ENCODE results near the gene RYR1.

Gene RYR1

GRCh38 chr19:38632476-38633213 lies 199.2 kb downstream of the RYR1 start:
- Histone ChIP-seq H3K9ac (ENCODE audit: low read depth in 1 of 2, low read length in 2 of 2) (no peak overlapping the region), H3K36me3 (ENCODE audit: control insufficient read depth in 2 of 2, insufficient read depth in 2 of 2, low read length in 2 of 2) (peaks cover 26 to 43% of the 10 kb centered on the region in 2 donors), H3K27ac (ENCODE audit: low read depth in 2 of 2, low read length in 2 of 2) (no peak overlapping the region), H3K9me3 (ENCODE audit: control insufficient read depth in 2 of 2, low read length in 2 of 2) (no peaks in the 10 kb centered on the region), H3K27me3 (ENCODE audit: control insufficient read depth in 2 of 2, insufficient read depth in 2 of 2, low read length in 2 of 2) (no peaks in the 10 kb centered on the region), H3K4me1 (ENCODE audit: control insufficient read depth in 2 of 2, insufficient read depth in 2 of 2, low read length in 2 of 2) (peaks cover 17 to 20% of the 10 kb centered on the region in 2 donors), H3K4me3 (ENCODE audit: low read length in 2 of 2) (no peak overlapping the region)

- Histone ChIP-seq H3K27ac (ENCODE audit: low read depth in 2 of 2, low read length in 2 of 2) (peak overlapping the region in 1 of 2 donors; percentile 26), H3K9ac (ENCODE audit: low read depth in 1 of 2, low read length in 2 of 2) (peak overlapping the region in 1 of 2 donors; percentile 50), H3K36me3 (ENCODE audit: control insufficient read depth in 2 of 2, insufficient read depth in 2 of 2, low read length in 2 of 2) (peaks cover 15 to 25% of the 10 kb centered on the region in 2 donors), H3K4me3 (ENCODE audit: low read length in 2 of 2) (no peak overlapping the region), H3K4me1 (ENCODE audit: control insufficient read depth in 2 of 2, insufficient read depth in 2 of 2, low read length in 2 of 2) (peaks cover 20 to 21% of the 10 kb centered on the region in 2 donors), H3K9me3 (ENCODE audit: control insufficient read depth in 2 of 2, low read length in 2 of 2) (no peaks in the 10 kb centered on the region), H3K27me3 (ENCODE audit: control insufficient read depth in 2 of 2, insufficient read depth in 2 of 2, low read length in 2 of 2) (no peaks in the 10 kb centered on the region)
These were observed 201.4 kb downstream of the RYR1 start for GRCh38 chr19:38634757-38635482.

GRCh38 chr19:38635483-38636399 lies 202.2 kb downstream of the RYR1 start:
- Histone ChIP-seq H3K4me1 (ENCODE audit: control insufficient read depth in 2 of 2, insufficient read depth in 2 of 2, low read length in 2 of 2) (peaks cover 20 to 21% of the 10 kb centered on the region in 2 donors), H3K36me3 (ENCODE audit: control insufficient read depth in 2 of 2, insufficient read depth in 2 of 2, low read length in 2 of 2) (peaks cover 15 to 22% of the 10 kb centered on the region in 2 donors), H3K27ac (ENCODE audit: low read depth in 2 of 2, low read length in 2 of 2) (peak overlapping the region; percentile 81 to 89), H3K27me3 (ENCODE audit: control insufficient read depth in 2 of 2, insufficient read depth in 2 of 2, low read length in 2 of 2) (no peaks in the 10 kb centered on the region), H3K9ac (ENCODE audit: low read depth in 1 of 2, low read length in 2 of 2) (peak overlapping the region in 1 of 2 donors; percentile 38), H3K4me3 (ENCODE audit: low read length in 2 of 2) (no peak overlapping the region), H3K9me3 (ENCODE audit: control insufficient read depth in 2 of 2, low read length in 2 of 2) (no peaks in the 10 kb centered on the region)
